WTC11 (cell line): ENCODE data around the gene RTCA.
"Not testable (repeated sequence)": the region's sequence is repeated elsewhere in the genome, so short reads cannot be mapped to it uniquely, and the experiment has no call there.

Experiments
- CREB1 ChIP-seq: sonication (generic); formaldehyde crosslinking; IDR thresholded peaks from 2 replicates; pipeline ENCODE4 v1.8.0; 2023; ENCODE audit warnings: mild to moderate bottlenecking, missing genetic modification reagents
- CTCF ChIP-seq: fragments of 200-600 bp; IDR thresholded peaks from 2 replicates; pipeline ENCODE4 v1.8.0; 2022; ENCODE audit warnings: antibody characterized with exemption
- ESRRA ChIP-seq: sonication (generic); formaldehyde crosslinking; IDR thresholded peaks from 2 replicates; pipeline ENCODE4 v1.8.1; 2022; ENCODE audit warnings: mild to moderate bottlenecking, missing genetic modification reagents, borderline replicate concordance
- MLX ChIP-seq: sonication (generic); formaldehyde crosslinking; IDR thresholded peaks from 2 replicates; pipeline ENCODE4 v1.8.1; 2023; ENCODE audit warnings: mild to moderate bottlenecking, missing genetic modification reagents, moderate library complexity
- MYBL2 ChIP-seq: sonication (generic); formaldehyde crosslinking; IDR thresholded peaks from 2 replicates; pipeline ENCODE4 v1.8.1; 2023; ENCODE audit warnings: mild to moderate bottlenecking, moderate library complexity, missing genetic modification reagents
- TP53 ChIP-seq: sonication (generic); formaldehyde crosslinking; IDR thresholded peaks from 2 replicates; pipeline ENCODE4 v1.8.1; 2023; ENCODE audit warnings: mild to moderate bottlenecking, missing genetic modification reagents
- ZNF232 ChIP-seq: sonication (generic); formaldehyde crosslinking; IDR thresholded peaks from 2 replicates; pipeline ENCODE4 v1.8.0; 2022; ENCODE audit warnings: mild to moderate bottlenecking, missing genetic modification reagents
- ZNF263 ChIP-seq: sonication (generic); formaldehyde crosslinking; IDR thresholded peaks from 2 replicates; pipeline ENCODE4 v1.8.1; 2022; ENCODE audit warnings: low read depth, mild to moderate bottlenecking, moderate library complexity, missing genetic modification reagents
- TF ChIP-seq, protein P1 (sequence below): fragments of 250-450 bp; sonication (Bioruptor Pico); IDR thresholded peaks from 2 replicates; pipeline ENCODE4 v2.1.2; 2022; ENCODE audit warnings: mild to moderate bottlenecking, moderate library complexity
- TF ChIP-seq, protein P2 (sequence below): sonication (generic); formaldehyde crosslinking; conservative IDR thresholded peaks from 2 replicates; pipeline ENCODE4 v1.8.1; 2022; ENCODE audit warnings: mild to moderate bottlenecking, missing genetic modification reagents
- TF ChIP-seq, protein P3 (sequence below): sonication (generic); formaldehyde crosslinking; IDR thresholded peaks from 2 replicates; pipeline ENCODE4 v1.8.0; 2022; ENCODE audit warnings: mild to moderate bottlenecking, missing genetic modification reagents

DNA sequence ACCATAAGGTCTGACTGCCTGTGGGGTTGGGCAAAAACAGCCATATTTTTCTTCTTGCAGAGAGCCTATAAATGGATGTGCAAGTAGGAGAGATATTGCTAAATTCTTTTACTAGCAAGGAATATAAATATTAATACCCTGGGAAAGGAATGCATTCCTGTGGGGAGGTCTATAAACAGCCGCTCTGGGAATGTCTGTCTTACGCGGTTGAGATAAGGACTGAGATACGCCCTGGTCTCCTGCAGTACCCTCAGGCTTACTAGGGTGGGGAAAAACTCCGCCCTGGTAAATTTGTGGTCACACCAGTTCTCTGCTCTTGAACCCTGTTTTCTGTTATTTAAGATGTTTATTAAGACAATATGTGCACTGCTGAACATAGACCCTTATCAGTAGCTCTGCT is 1.9 kb upstream of the RTCA start:
- TF ChIP-seq ESRRA (CRISPR knock-in tag); CTCF; ZNF263; MLX (CRISPR knock-in tag); TP53 (CRISPR knock-in tag); MYBL2 (CRISPR knock-in tag); CREB1 (CRISPR knock-in tag); ZNF232 (CRISPR knock-in tag): not testable (repeated sequence)
- TF ChIP-seq, protein P1, sequence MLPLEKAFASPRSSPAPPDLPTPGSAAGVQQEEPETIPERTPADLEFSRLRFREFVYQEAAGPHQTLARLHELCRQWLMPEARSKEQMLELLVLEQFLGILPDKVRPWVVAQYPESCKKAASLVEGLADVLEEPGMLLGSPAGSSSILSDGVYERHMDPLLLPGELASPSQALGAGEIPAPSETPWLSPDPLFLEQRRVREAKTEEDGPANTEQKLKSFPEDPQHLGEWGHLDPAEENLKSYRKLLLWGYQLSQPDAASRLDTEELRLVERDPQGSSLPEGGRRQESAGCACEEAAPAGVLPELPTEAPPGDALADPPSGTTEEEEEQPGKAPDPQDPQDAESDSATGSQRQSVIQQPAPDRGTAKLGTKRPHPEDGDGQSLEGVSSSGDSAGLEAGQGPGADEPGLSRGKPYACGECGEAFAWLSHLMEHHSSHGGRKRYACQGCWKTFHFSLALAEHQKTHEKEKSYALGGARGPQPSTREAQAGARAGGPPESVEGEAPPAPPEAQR: not testable (repeated sequence)
- TF ChIP-seq, protein P2, sequence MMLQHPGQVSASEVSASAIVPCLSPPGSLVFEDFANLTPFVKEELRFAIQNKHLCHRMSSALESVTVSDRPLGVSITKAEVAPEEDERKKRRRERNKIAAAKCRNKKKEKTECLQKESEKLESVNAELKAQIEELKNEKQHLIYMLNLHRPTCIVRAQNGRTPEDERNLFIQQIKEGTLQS (CRISPR knock-in tag): not testable (repeated sequence)
- TF ChIP-seq, protein P3, sequence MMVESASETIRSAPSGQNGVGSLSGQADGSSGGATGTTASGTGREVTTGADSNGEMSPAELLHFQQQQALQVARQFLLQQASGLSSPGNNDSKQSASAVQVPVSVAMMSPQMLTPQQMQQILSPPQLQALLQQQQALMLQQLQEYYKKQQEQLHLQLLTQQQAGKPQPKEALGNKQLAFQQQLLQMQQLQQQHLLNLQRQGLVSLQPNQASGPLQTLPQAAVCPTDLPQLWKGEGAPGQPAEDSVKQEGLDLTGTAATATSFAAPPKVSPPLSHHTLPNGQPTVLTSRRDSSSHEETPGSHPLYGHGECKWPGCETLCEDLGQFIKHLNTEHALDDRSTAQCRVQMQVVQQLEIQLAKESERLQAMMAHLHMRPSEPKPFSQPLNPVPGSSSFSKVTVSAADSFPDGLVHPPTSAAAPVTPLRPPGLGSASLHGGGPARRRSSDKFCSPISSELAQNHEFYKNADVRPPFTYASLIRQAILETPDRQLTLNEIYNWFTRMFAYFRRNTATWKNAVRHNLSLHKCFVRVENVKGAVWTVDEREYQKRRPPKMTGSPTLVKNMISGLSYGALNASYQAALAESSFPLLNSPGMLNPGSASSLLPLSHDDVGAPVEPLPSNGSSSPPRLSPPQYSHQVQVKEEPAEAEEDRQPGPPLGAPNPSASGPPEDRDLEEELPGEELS (CRISPR knock-in tag): not testable (repeated sequence)
